HepG2 (cell line): ENCODE results near the gene C22orf15. TPM values are rescaled to one million over a fixed set of nuclear protein-coding genes. Genes with fewer than 3 reads are reported as not detected.

ENCODE experiments used
- ATAC-seq: fragments of 200-7000 bp; cut with Tn5 transposase; 3 replicates; pipeline ENCODE4 v1.9.1; 2020; ENCODE audit warnings: mild to moderate bottlenecking, moderate library complexity
- BruUV-seq: library from RNA; stranded (reverse); fragments of 400-500 nt; replicated peaks from 2 replicates; lab custom pipeline; 2021; lab: Mats Ljungman, UMichigan
- CTCF ChIA-PET: fragments of 300-600 bp; formaldehyde crosslinking; extraction: SDS; loops from one replicate; lab custom pipeline; 2021; ENCODE audit warnings: low total read pairs, inconsistent platforms, low intra/inter-chr PET ratio; lab: Yijun Ruan, JAX
- POLR2A ChIA-PET: fragments of 350-600 bp; sonication (Branson Sonifier 250); formaldehyde crosslinking; loops from one replicate; lab custom pipeline; 2020; ENCODE audit warnings: antibody characterized with exemption, inconsistent platforms; lab: Yijun Ruan, JAX
- DNase-seq: peaks from one replicate; pipeline ENCODE4 v3.0.0-alpha.2; 2015; ENCODE audit warnings: low spot score
- FAIRE-seq: peaks from 3 replicates; lab custom pipeline; 2011; peaks lifted over from hg19 to GRCh38; lab: Jason Lieb, UNC
- H2AFZ ChIP-seq: one replicate; pipeline ENCODE4 v1.6.1; 2011; ENCODE audit warnings: low read length, inconsistent platforms
- H3K27ac ChIP-seq: fragments of 300-600 bp; 3 replicates; pipeline ENCODE4 v1.8.0; 2011; ENCODE audit warnings: mixed run types, mild to moderate bottlenecking, mixed read lengths, low read length, inconsistent platforms; ENCODE audit not compliant: insufficient read depth; ENCODE audit errors: extremely low read length
- H3K27me3 ChIP-seq, 2 experiments: fragments of 200-600 bp in 1 of 2; 2 replicates in 1 of 2; 3 replicates in 1 of 2; pipeline versions ENCODE4 v1.6.0 to v1.8.0; 2011; ENCODE audit warnings: low read length in 2 of 2, mild to moderate bottlenecking in 2 of 2, moderate library complexity in 2 of 2, inconsistent platforms in 1 of 2; ENCODE audit not compliant: insufficient read depth in 2 of 2, control insufficient read depth in 1 of 2
- H3K36me3 ChIP-seq, 2 experiments: fragments of 200-600 bp in 1 of 2; replicated peaks in 1 of 2; 2 replicates in 1 of 2; 3 replicates in 1 of 2; pipeline versions ENCODE4 v1.5.1 to v1.8.0; 2011; ENCODE audit warnings: low read length in 2 of 2, inconsistent platforms in 1 of 2; ENCODE audit not compliant: insufficient read depth in 2 of 2, control insufficient read depth in 1 of 2
- H3K4me1 ChIP-seq: 2 replicates; pipeline ENCODE4 v1.5.1; 2012; ENCODE audit warnings: low read length, inconsistent platforms; ENCODE audit not compliant: insufficient read depth
- H3K4me2 ChIP-seq: 2 replicates; pipeline ENCODE4 v1.6.0; 2011; ENCODE audit warnings: low read depth, low read length, inconsistent platforms
- H3K4me3 ChIP-seq, 3 experiments: fragments of 200-600 bp in 1 of 3; sonication (generic), shearing (Covaris generic) in 1 of 3; replicated peaks in 1 of 3; 2 replicates each; pipeline ENCODE4 v1.5.1; 2011 to 2016; ENCODE audit warnings: low read length in 3 of 3, inconsistent platforms in 2 of 3, low read depth in 2 of 3, mild to moderate bottlenecking in 2 of 3, control low read depth in 1 of 3, mixed read lengths in 1 of 3; ENCODE audit not compliant: insufficient read depth in 1 of 3
- H3K79me2 ChIP-seq: one replicate; pipeline ENCODE4 v1.6.1; 2011; ENCODE audit warnings: low read length, inconsistent platforms; ENCODE audit not compliant: insufficient read depth
- H3K9ac ChIP-seq: 2 replicates; pipeline ENCODE4 v1.6.0; 2011; ENCODE audit warnings: mild to moderate bottlenecking, low read depth, low read length, inconsistent platforms; ENCODE audit not compliant: insufficient read depth
- H3K9me3 ChIP-seq: 2 replicates; pipeline ENCODE4 v1.5.1; 2012; ENCODE audit warnings: mild to moderate bottlenecking, low read length
- H4K20me1 ChIP-seq: 2 replicates; pipeline ENCODE4 v1.6.0; 2011; ENCODE audit warnings: inconsistent platforms, mild to moderate bottlenecking, low read length, moderate library complexity; ENCODE audit not compliant: insufficient read depth
- ATF4 ChIP-seq, 2 experiments: fragments of 450-650 bp in 1 of 2; sonication (generic) in 1 of 2; formaldehyde crosslinking; IDR thresholded peaks; 2 replicates each; pipeline versions ENCODE4 v1.5.0 to v1.8.0; 2020 to 2022; ENCODE audit warnings: mild to moderate bottlenecking in 1 of 2, missing genetic modification reagents in 1 of 2
- CENPBD1 ChIP-seq: sonication (generic); formaldehyde crosslinking; IDR thresholded peaks from 2 replicates; pipeline ENCODE4 v1.8.0; 2022; ENCODE audit warnings: missing genetic modification reagents, low read depth, mild to moderate bottlenecking, borderline replicate concordance
- ELF4 ChIP-seq: sonication (generic); formaldehyde crosslinking; IDR thresholded peaks from 2 replicates; pipeline ENCODE4 v1.5.0; 2020; ENCODE audit warnings: missing genetic modification reagents, mild to moderate bottlenecking, moderate library complexity, borderline replicate concordance
- RBFOX2 ChIP-seq: fragments of 200-400 bp; formaldehyde crosslinking; IDR thresholded peaks from 2 replicates; pipeline ENCODE4 v1.6.1; 2017; ENCODE audit warnings: low read depth, mild to moderate bottlenecking, low read length
- REST ChIP-seq, 2 experiments: IDR thresholded peaks; 2 replicates each; pipeline ENCODE4 v1.6.1; 2011 to 2012; ENCODE audit warnings: low read length in 2 of 2, borderline replicate concordance in 1 of 2, low read depth in 1 of 2, mild to moderate bottlenecking in 1 of 2, moderate library complexity in 1 of 2
- SAP130 ChIP-seq: IDR thresholded peaks from 2 replicates; pipeline ENCODE4 v1.6.1; 2016; ENCODE audit warnings: low read depth
- THAP9 ChIP-seq: sonication (generic); formaldehyde crosslinking; IDR thresholded peaks from 2 replicates; pipeline ENCODE4; 2020; ENCODE audit warnings: missing genetic modification reagents, mild to moderate bottlenecking, borderline replicate concordance
- ZBTB43 ChIP-seq: sonication (generic); formaldehyde crosslinking; conservative IDR thresholded peaks from 2 replicates; pipeline ENCODE4 v1.4.0; 2020; ENCODE audit warnings: missing genetic modification reagents
- ZNF605 ChIP-seq: sonication (generic); formaldehyde crosslinking; IDR thresholded peaks from 2 replicates; pipeline ENCODE4 v1.8.0; 2022; ENCODE audit warnings: mild to moderate bottlenecking, missing genetic modification reagents
- ZNF772 ChIP-seq: sonication (generic); formaldehyde crosslinking; IDR thresholded peaks from 2 replicates; pipeline ENCODE4 v1.5.0; 2020; ENCODE audit warnings: mild to moderate bottlenecking, missing genetic modification reagents
- ZNF891 ChIP-seq: sonication (generic); formaldehyde crosslinking; IDR thresholded peaks from 2 replicates; pipeline ENCODE4 v1.5.0; 2020; ENCODE audit warnings: mild to moderate bottlenecking, missing genetic modification reagents
- ZSCAN31 ChIP-seq: sonication (generic); formaldehyde crosslinking; IDR thresholded peaks from 2 replicates; pipeline ENCODE4 v1.5.0; 2020; ENCODE audit warnings: low read depth, mild to moderate bottlenecking, missing genetic modification reagents
- WGBS: methylation state at CpG from one replicate; pipeline ENCODE4 v1.1.6; 2017; ENCODE audit warnings: low lambda C conversion rate; 5-methylcytosine and 5-hydroxymethylcytosine counted together
- in situ Hi-C: cut with HindIII; loops from 2 replicates; pipeline ENCODE4 v1.10.0; 2017; ENCODE audit warnings: low pct_unique_long_range_greater_than_20kb; ENCODE audit not compliant: extremely low pct_ligation_motif_present
- intact Hi-C: fragments of 100-400 bp; cut with micrococcal nuclease; formaldehyde crosslinking; loops from one replicate; pipeline ENCODE4 v1.10.0; 2022; ENCODE audit not compliant: unreplicated experiment
- polyA plus RNA-seq, 8 experiments: library from polyadenylated mRNA; depleted of rRNA in 3 of 8; stranded (reverse) in 7 of 8; unstranded in 1 of 8; fragments of >200 nt; fragmentation: Illumina TruSeq in 4 of 8; extraction: Trizol in 4 of 8; gene quantifications; 2 replicates each; pipeline versions ENCODE4 v1.2.1 to v1.2.3, GENCODE V29; 2011 to 2016; ENCODE audit warnings: low read depth in 4 of 8, missing spikeins in 1 of 8, mixed read lengths in 1 of 8; ENCODE audit not compliant: insufficient read depth in 1 of 8
- total RNA-seq, 5 experiments: library from RNA; depleted of rRNA; stranded (reverse); fragments of >200 nt; fragmentation: Illumina TruSeq; extraction: Trizol; gene quantifications; 2 replicates each; pipeline ENCODE4 v1.2.3, GENCODE V29; 2016; ENCODE audit warnings: low read depth in 1 of 5

C22orf15 gene
- total and polyA plus RNA-seq, 2 of the 13 experiments (the other 11 are each of a cell fraction or from before 2014, with no cell fraction given): not detected

GRCh38 chr22:23791738-23792645, 29.2 kb downstream of the C22orf15 start:
- peaks cover 54% of the 10 kb centered on the region for H3K79me2 ChIP-seq
- H3K27ac ChIP-seq: no peak overlapping the region
- ATAC-seq (no peak), FAIRE-seq (no peak), DNase-seq (no peak)
- no peak overlapping the region for H3K9ac ChIP-seq
- no peak overlapping the region for H2AFZ ChIP-seq
- ChIA-PET POLR2A (interaction anchor here (1.4 kb wide), 1 partner anchor 18 kb away, joined by 5 read pairs; no protein-coding TSS in a partner anchor), CTCF (no interaction called here)
- in situ Hi-C loops (no loop called here), intact Hi-C loops (no loop called here)
- 98% methylated on average over 18 of the region's 25 CpGs for WGBS
- BruUV-seq: no TSS peak
- peaks cover 27% of the 10 kb centered on the region for H3K4me1 ChIP-seq
- peaks cover 23% of the 10 kb centered on the region for H4K20me1 ChIP-seq
- no peak overlapping the region for H3K4me3 ChIP-seq
- H3K27me3 ChIP-seq: no peaks in the 10 kb centered on the region
- no peak overlapping the region for H3K4me2 ChIP-seq
- no peaks in the 10 kb centered on the region for H3K9me3 ChIP-seq
- H3K36me3 ChIP-seq: peaks cover 14 to 48% of the 10 kb centered on the region in 2 experiments
- no peak for TF ChIP-seq REST (IDR thresholded peaks at IDR 0.05; ENCODE audit: borderline replicate concordance in 1 of 2, low read depth in 1 of 2, low read length in 2 of 2)
- TF ChIP-seq ATF4 (CRISPR knock-in tag; IDR thresholded peaks at IDR 0.05): no peak
- TF ChIP-seq THAP9 (CRISPR knock-in tag): no peak
- no peak for TF ChIP-seq ZSCAN31 (CRISPR knock-in tag)
- no peak for TF ChIP-seq ZNF772
- no peak for TF ChIP-seq ZNF605 (CRISPR knock-in tag)
- TF ChIP-seq ELF4: no peak
- TF ChIP-seq ZBTB43 (CRISPR knock-in tag): no peak
- TF ChIP-seq ZNF891 (CRISPR knock-in tag): 0 out of 2 replicates have a peak, but pooled peaks have one; percentile 37
- TF ChIP-seq CENPBD1 (CRISPR knock-in tag): no peak
- 0 out of 2 replicates have a peak, but pooled peaks have one; percentile 22 for TF ChIP-seq RBFOX2
- no peak for TF ChIP-seq SAP130
